ENCODE data around the gene ATP11A.

Gene ATP11A

DNA sequence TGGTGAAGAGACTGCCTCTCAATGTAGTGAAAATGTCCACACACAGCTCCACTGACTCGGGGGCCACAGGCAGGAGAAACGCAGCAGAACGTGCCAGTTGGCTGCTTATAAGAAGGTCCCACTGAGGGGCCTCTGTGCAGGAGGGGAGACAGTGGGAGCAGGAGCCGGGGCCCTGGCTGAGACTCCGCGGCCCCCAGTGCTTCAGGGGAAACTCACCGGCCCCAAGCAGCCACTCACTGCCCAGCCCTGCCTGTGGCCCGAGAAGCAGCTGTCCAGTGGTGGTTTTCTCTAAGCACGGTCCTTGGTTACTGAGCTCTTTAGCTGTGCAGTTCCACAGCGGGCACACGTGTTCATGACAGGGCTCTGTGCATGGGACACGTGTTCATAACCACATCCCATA, 187.2 kb downstream of the ATP11A start:
- Histone ChIP-seq H3K36me3 (replicated peaks; ENCODE audit: low read depth, low read length) (peaks cover 9% of the 10 kb centered on the region), H4K20me1 (ENCODE audit: insufficient read depth, low read length) (0 out of 2 replicates have a peak, but pooled peaks cover 3% of the 10 kb centered on the region), H3K9ac (ENCODE audit: low read length) (no peak overlapping the region), H3K27ac (ENCODE audit: low read length) (no peak overlapping the region), H3K9me3 (ENCODE audit: insufficient read depth, low read length) (no peaks in the 10 kb centered on the region), H2AFZ (ENCODE audit: low read depth, low read length) (no peak overlapping the region), H3K4me1 (ENCODE audit: low read length) (no peaks in the 10 kb centered on the region), H3K79me2 (ENCODE audit: low read length) (no peaks in the 10 kb centered on the region), H3K4me3 (ENCODE audit: low read length) (no peak overlapping the region), H3K4me2 (ENCODE audit: low read length) (no peak overlapping the region), H3K27me3 (ENCODE audit: low read depth, low read length) (no peaks in the 10 kb centered on the region)
- TF ChIP-seq, protein P1, sequence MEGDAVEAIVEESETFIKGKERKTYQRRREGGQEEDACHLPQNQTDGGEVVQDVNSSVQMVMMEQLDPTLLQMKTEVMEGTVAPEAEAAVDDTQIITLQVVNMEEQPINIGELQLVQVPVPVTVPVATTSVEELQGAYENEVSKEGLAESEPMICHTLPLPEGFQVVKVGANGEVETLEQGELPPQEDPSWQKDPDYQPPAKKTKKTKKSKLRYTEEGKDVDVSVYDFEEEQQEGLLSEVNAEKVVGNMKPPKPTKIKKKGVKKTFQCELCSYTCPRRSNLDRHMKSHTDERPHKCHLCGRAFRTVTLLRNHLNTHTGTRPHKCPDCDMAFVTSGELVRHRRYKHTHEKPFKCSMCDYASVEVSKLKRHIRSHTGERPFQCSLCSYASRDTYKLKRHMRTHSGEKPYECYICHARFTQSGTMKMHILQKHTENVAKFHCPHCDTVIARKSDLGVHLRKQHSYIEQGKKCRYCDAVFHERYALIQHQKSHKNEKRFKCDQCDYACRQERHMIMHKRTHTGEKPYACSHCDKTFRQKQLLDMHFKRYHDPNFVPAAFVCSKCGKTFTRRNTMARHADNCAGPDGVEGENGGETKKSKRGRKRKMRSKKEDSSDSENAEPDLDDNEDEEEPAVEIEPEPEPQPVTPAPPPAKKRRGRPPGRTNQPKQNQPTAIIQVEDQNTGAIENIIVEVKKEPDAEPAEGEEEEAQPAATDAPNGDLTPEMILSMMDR (IDR thresholded peaks at IDR 0.05; ENCODE audit: low read depth, low read length) = no peak
- TF ChIP-seq EZH2phosphoT487 (IDR thresholded peaks at IDR 0.05; ENCODE audit: low read depth) = no peak

- Histone ChIP-seq H3K9ac (ENCODE audit: low read length) (no peak overlapping the region), H4K20me1 (ENCODE audit: insufficient read depth, low read length) (0 out of 2 replicates have a peak, but pooled peaks cover 3% of the 10 kb centered on the region), H2AFZ (ENCODE audit: low read depth, low read length) (no peak overlapping the region), H3K36me3 (replicated peaks; ENCODE audit: low read depth, low read length) (peaks cover 9% of the 10 kb centered on the region), H3K27ac (ENCODE audit: low read length) (no peak overlapping the region), H3K4me1 (ENCODE audit: low read length) (no peaks in the 10 kb centered on the region), H3K79me2 (ENCODE audit: low read length) (no peaks in the 10 kb centered on the region), H3K4me2 (ENCODE audit: low read length) (no peak overlapping the region), H3K9me3 (ENCODE audit: insufficient read depth, low read length) (no peaks in the 10 kb centered on the region), H3K4me3 (ENCODE audit: low read length) (no peak overlapping the region), H3K27me3 (ENCODE audit: low read depth, low read length) (no peaks in the 10 kb centered on the region)
- TF ChIP-seq, protein P1 (IDR thresholded peaks at IDR 0.05; ENCODE audit: low read depth, low read length) = no peak
- TF ChIP-seq EZH2phosphoT487 (IDR thresholded peaks at IDR 0.05; ENCODE audit: low read depth) = no peak
These were observed 187.7 kb downstream of the ATP11A start for GRCh38 chr13:112877539-112877938.

DNA sequence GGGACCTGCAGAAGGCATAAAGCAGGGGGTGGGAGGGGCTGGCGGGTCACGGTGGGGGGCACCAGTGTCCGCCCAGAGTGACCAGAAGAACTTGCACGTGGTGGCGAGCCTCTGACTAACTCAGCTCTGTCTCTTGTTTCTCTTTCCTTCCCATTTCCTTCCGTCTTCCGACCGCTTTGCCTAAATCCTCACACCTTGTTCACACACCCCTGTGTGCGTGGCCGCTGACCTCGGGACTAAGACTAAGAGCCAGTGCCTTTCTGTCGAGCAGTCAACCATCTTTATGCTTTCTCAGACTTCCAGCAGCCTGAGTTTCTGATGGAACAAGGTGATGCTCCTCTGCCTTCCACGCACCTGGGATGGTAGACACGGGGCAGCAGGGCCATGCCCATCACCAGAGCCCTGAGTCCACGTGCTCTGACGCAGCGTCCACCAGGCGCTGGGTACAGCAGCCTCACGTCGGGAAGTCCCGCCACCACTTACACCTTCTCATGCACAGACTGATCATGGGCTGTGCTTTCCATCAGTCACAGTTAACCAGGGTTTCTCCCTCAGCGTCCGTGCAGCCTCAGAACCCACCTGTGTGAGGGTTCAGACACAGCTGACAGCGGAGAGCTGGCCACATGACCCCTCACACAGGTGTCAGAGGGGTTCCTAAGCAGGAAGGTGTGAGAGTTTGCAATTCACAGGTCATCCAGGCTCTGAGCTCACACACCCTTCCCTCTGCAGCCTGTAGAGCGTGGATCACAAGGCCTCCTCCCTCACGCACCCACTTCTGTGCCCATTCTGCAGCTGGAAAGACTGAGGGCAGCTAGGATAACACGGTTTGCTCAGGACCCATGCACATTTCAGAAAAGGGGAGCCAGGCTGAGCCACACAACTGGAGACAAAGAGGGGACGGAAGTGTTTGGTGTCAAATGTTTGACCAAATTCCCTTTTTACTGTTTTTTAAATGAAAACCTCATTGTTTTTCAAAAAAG, 188.4 kb downstream of the ATP11A start:
- Histone ChIP-seq H3K27ac (ENCODE audit: low read length) (no peak overlapping the region), H3K79me2 (ENCODE audit: low read length) (no peaks in the 10 kb centered on the region), H3K27me3 (ENCODE audit: low read depth, low read length) (no peaks in the 10 kb centered on the region), H3K36me3 (replicated peaks; ENCODE audit: low read depth, low read length) (peaks cover 9% of the 10 kb centered on the region), H3K4me1 (ENCODE audit: low read length) (no peaks in the 10 kb centered on the region), H4K20me1 (ENCODE audit: insufficient read depth, low read length) (0 out of 2 replicates have a peak, but pooled peaks cover 3% of the 10 kb centered on the region), H3K9me3 (ENCODE audit: insufficient read depth, low read length) (no peaks in the 10 kb centered on the region), H3K9ac (ENCODE audit: low read length) (no peak overlapping the region), H3K4me3 (ENCODE audit: low read length) (no peak overlapping the region), H2AFZ (ENCODE audit: low read depth, low read length) (no peak overlapping the region), H3K4me2 (ENCODE audit: low read length) (no peak overlapping the region)
- no peak for TF ChIP-seq EZH2phosphoT487 (IDR thresholded peaks at IDR 0.05; ENCODE audit: low read depth)
- TF ChIP-seq, protein P1 (IDR thresholded peaks at IDR 0.05; ENCODE audit: low read depth, low read length) = no peak

- Histone ChIP-seq H2AFZ (ENCODE audit: low read depth, low read length) (no peak overlapping the region), H3K4me2 (ENCODE audit: low read length) (no peak overlapping the region), H3K27me3 (ENCODE audit: low read depth, low read length) (no peaks in the 10 kb centered on the region), H3K36me3 (replicated peaks; ENCODE audit: low read depth, low read length) (peaks cover 9% of the 10 kb centered on the region), H3K4me3 (ENCODE audit: low read length) (no peak overlapping the region), H4K20me1 (ENCODE audit: insufficient read depth, low read length) (no peaks in the 10 kb centered on the region), H3K79me2 (ENCODE audit: low read length) (no peaks in the 10 kb centered on the region), H3K9me3 (ENCODE audit: insufficient read depth, low read length) (no peaks in the 10 kb centered on the region), H3K27ac (ENCODE audit: low read length) (no peak overlapping the region), H3K4me1 (ENCODE audit: low read length) (no peaks in the 10 kb centered on the region), H3K9ac (ENCODE audit: low read length) (no peak overlapping the region)
- TF ChIP-seq, protein P1 (IDR thresholded peaks at IDR 0.05; ENCODE audit: low read depth, low read length) = no peak
- no peak for TF ChIP-seq EZH2phosphoT487 (IDR thresholded peaks at IDR 0.05; ENCODE audit: low read depth)
These were observed 189.5 kb downstream of the ATP11A start for GRCh38 chr13:112879283-112879833.
